CD14-positive monocyte (primary cell): ENCODE results near the gene EEPD1. TPM values are rescaled to one million over a fixed set of nuclear protein-coding genes. Genes with fewer than 3 reads are reported as not detected.

Experiments
- DNase-seq, 3 donors: peaks; one replicate each; pipeline ENCODE4 v3.0.0-alpha.2; 2011 to 2022
- H2AFZ ChIP-seq: 2 replicates; pipeline ENCODE4 v1.6.0; 2012; ENCODE audit warnings: mild to moderate bottlenecking, low read depth, low read length, inconsistent platforms; ENCODE audit not compliant: insufficient read depth, poor library complexity, severe bottlenecking
- H3K27ac ChIP-seq, 2 donors: 1 replicate in 1 of 2; 2 replicates in 1 of 2; pipeline ENCODE4 v1.5.1; 2012 to 2013; ENCODE audit warnings: low read length in 2 of 2, control low read depth in 1 of 2, inconsistent platforms in 1 of 2, low read depth in 1 of 2, mild to moderate bottlenecking in 1 of 2
- H3K27me3 ChIP-seq, 2 donors: one replicate each; pipeline versions ENCODE4 v1.6.0 to v1.6.1; 2011 to 2013; ENCODE audit warnings: low read length in 2 of 2; ENCODE audit not compliant: control insufficient read depth in 2 of 2, insufficient read depth in 2 of 2
- H3K36me3 ChIP-seq, 2 donors: replicated peaks in 1 of 2; 1 replicate in 1 of 2; 2 replicates in 1 of 2; pipeline versions ENCODE4 v1.5.1 to v1.6.1; 2012 to 2013; ENCODE audit warnings: low read length in 2 of 2, control low read depth in 1 of 2, inconsistent platforms in 1 of 2, mild to moderate bottlenecking in 1 of 2; ENCODE audit not compliant: insufficient read depth in 2 of 2, control insufficient read depth in 1 of 2
- H3K4me1 ChIP-seq, 2 donors: 1 replicate in 1 of 2; 2 replicates in 1 of 2; pipeline versions ENCODE4 v1.5.1 to v1.6.1; 2012 to 2013; ENCODE audit warnings: low read length in 2 of 2, control low read depth in 1 of 2, inconsistent platforms in 1 of 2, mild to moderate bottlenecking in 1 of 2, moderate library complexity in 1 of 2; ENCODE audit not compliant: insufficient read depth in 2 of 2, control insufficient read depth in 1 of 2
- H3K4me2 ChIP-seq: replicated peaks from 2 replicates; pipeline ENCODE3; 2012; ENCODE audit warnings: low read length, moderate library complexity, mild to moderate bottlenecking; ENCODE audit not compliant: poor library complexity, severe bottlenecking; ENCODE audit errors: extremely low read depth
- H3K4me3 ChIP-seq, 3 experiments: fragments of 200-600 bp in 1 of 3; sonication (generic) in 1 of 3; replicated peaks in 1 of 3; 1 replicate in 2 of 3; 2 replicates in 1 of 3; pipeline ENCODE4 v1.5.1; 2011 to 2013; ENCODE audit warnings: low read length in 3 of 3, mild to moderate bottlenecking in 3 of 3, control low read depth in 2 of 3, low read depth in 2 of 3, inconsistent platforms in 1 of 3, moderate library complexity in 1 of 3
- H3K79me2 ChIP-seq: 2 replicates; pipeline ENCODE4 v1.6.0; 2012; ENCODE audit warnings: mild to moderate bottlenecking, control low read depth, inconsistent platforms, low read length, moderate library complexity; ENCODE audit not compliant: insufficient read depth
- H3K9ac ChIP-seq: 2 replicates; pipeline ENCODE4 v1.6.0; 2017; ENCODE audit warnings: low read length, mild to moderate bottlenecking; ENCODE audit not compliant: insufficient read depth, poor library complexity, severe bottlenecking
- H3K9me3 ChIP-seq, 2 donors: replicated peaks in 1 of 2; 1 replicate in 1 of 2; 2 replicates in 1 of 2; pipeline versions ENCODE4 v1.5.1 to v1.6.1; 2012 to 2013; ENCODE audit warnings: low read length in 2 of 2, control low read depth in 1 of 2; ENCODE audit not compliant: control insufficient read depth in 1 of 2, insufficient read depth in 1 of 2
- H4K20me1 ChIP-seq: 2 replicates; pipeline ENCODE4 v1.6.0; 2012; ENCODE audit warnings: mild to moderate bottlenecking, low read length, control low read depth, moderate library complexity; ENCODE audit not compliant: insufficient read depth
- H3K27ac Mint-ChIP-seq, 7 donors: one replicate each; pipeline ENCODE4 v1.8.0; 2020; ENCODE audit warnings: mild to moderate bottlenecking in 7 of 7, mixed read lengths in 7 of 7, moderate library complexity in 6 of 7, inconsistent platforms in 2 of 7
- H3K27me3 Mint-ChIP-seq, 3 donors: one replicate each; pipeline ENCODE4 v1.8.0; 2021 to 2022; ENCODE audit warnings: low read depth in 3 of 3, mild to moderate bottlenecking in 3 of 3, mixed read lengths in 3 of 3, moderate library complexity in 3 of 3, inconsistent platforms in 1 of 3
- H3K36me3 Mint-ChIP-seq, 2 donors: one replicate each; pipeline ENCODE4 v1.8.0; 2020; ENCODE audit warnings: mixed read lengths in 2 of 2, inconsistent platforms in 1 of 2, mild to moderate bottlenecking in 1 of 2
- H3K4me1 Mint-ChIP-seq: one replicate; pipeline ENCODE4 v1.8.0; 2020; ENCODE audit warnings: mild to moderate bottlenecking, mixed read lengths
- H3K4me3 Mint-ChIP-seq, 2 donors: one replicate each; pipeline ENCODE4 v1.8.0; 2020; ENCODE audit warnings: mild to moderate bottlenecking in 2 of 2, mixed read lengths in 2 of 2, moderate library complexity in 1 of 2
- H3K9me3 Mint-ChIP-seq, 7 donors: one replicate each; pipeline ENCODE4 v1.8.0; 2020 to 2022; ENCODE audit warnings: mixed read lengths in 7 of 7, mild to moderate bottlenecking in 6 of 7, moderate library complexity in 6 of 7, inconsistent platforms in 2 of 7
- WGBS: methylation state at CpG from one replicate; pipeline ENCODE4 v1.1.5; 2013; ENCODE audit warnings: missing lambda C conversion rate; ENCODE audit not compliant: insufficient coverage; 5-methylcytosine and 5-hydroxymethylcytosine counted together
- intact Hi-C, 2 donors: fragments of 100-400 bp; cut with micrococcal nuclease; formaldehyde crosslinking; loops; one replicate each; pipeline versions ENCODE4 v1.15.0 to v1.15.1; 2023
- polyA plus RNA-seq, 3 donors: library from polyadenylated mRNA; depleted of rRNA in 1 of 3; unstranded in 2 of 3; stranded (reverse) in 1 of 3; fragments of 300-500 nt in 2 of 3; fragments of >200 nt in 1 of 3; fragmentation: Illumina TruSeq in 2 of 3; gene quantifications; 1 replicate in 2 of 3; 2 replicates in 1 of 3; pipeline ENCODE4 v1.2.3, GENCODE V29; 2012 to 2021
- TF ChIP-seq, protein P1 (sequence below): fragments of 200-600 bp; IDR thresholded peaks from one replicate; pipeline ENCODE4 v1.8.0; 2022; ENCODE audit warnings: antibody characterized with exemption, mild to moderate bottlenecking

Gene EEPD1
- polyA plus RNA-seq, 3 donors = 8.6 to 14.4 (median 12.6) TPM

DNA sequence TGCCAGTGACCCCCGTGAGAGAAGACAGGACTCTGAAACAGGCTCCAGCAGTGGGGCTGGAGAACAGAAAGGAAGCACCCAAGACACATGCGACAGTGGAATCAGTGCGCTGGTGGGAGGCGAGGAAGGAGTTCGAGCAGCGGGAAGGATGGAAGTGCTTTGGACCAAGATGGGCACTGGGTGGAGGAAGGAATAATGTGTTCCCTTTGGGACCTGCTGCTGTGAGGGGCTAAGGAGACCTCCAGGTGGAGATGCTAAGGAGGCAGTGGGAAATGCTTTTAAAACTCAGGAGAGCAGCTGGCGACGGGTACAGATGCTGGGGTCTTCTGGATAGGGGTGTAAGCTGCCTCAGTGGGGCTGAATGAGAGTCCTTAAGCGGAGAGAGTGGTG lies 126.9 kb downstream of the EEPD1 start:
- Histone ChIP-seq H3K9me3 (no peaks in the 10 kb centered on the region), H3K27ac (peak overlapping the region in 1 of 2 donors; percentile 90), H3K4me1 (peaks cover 50 to 58% of the 10 kb centered on the region in 2 donors), H2AFZ (no peak overlapping the region), H4K20me1 (no peaks in the 10 kb centered on the region), H3K36me3 (no peaks in the 10 kb centered on the region), H3K9ac (no peak overlapping the region), H3K27me3 (no peaks in the 10 kb centered on the region), H3K4me3 (no peak overlapping the region), H3K79me2 (no peaks in the 10 kb centered on the region), H3K4me2 (no peak overlapping the region)
- no peak for DNase-seq
- Mint-ChIP-seq H3K4me3 (peak overlapping the region in 1 of 2 donors; percentile 39), H3K27ac (peak overlapping the region; percentile 83 to 98 (median 90)), H3K4me1 (peaks cover 54% of the 10 kb centered on the region), H3K36me3 (peaks cover 17 to 25% of the 10 kb centered on the region in 2 donors), H3K9me3 (peaks cover 0 to 4% (median 0%) of the 10 kb centered on the region in 7 donors), H3K27me3 (peaks cover 0 to 5% (median 2%) of the 10 kb centered on the region in 3 donors)
- TF ChIP-seq, protein P1, sequence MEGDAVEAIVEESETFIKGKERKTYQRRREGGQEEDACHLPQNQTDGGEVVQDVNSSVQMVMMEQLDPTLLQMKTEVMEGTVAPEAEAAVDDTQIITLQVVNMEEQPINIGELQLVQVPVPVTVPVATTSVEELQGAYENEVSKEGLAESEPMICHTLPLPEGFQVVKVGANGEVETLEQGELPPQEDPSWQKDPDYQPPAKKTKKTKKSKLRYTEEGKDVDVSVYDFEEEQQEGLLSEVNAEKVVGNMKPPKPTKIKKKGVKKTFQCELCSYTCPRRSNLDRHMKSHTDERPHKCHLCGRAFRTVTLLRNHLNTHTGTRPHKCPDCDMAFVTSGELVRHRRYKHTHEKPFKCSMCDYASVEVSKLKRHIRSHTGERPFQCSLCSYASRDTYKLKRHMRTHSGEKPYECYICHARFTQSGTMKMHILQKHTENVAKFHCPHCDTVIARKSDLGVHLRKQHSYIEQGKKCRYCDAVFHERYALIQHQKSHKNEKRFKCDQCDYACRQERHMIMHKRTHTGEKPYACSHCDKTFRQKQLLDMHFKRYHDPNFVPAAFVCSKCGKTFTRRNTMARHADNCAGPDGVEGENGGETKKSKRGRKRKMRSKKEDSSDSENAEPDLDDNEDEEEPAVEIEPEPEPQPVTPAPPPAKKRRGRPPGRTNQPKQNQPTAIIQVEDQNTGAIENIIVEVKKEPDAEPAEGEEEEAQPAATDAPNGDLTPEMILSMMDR = no peak
- intact Hi-C loops = loop anchor here in 1 of 2 donors (5.0 kb wide), 1 partner anchor 73 kb away; no protein-coding TSS in a partner anchor
- 84% methylated on average over 9 of the region's 9 CpGs for WGBS

DNA sequence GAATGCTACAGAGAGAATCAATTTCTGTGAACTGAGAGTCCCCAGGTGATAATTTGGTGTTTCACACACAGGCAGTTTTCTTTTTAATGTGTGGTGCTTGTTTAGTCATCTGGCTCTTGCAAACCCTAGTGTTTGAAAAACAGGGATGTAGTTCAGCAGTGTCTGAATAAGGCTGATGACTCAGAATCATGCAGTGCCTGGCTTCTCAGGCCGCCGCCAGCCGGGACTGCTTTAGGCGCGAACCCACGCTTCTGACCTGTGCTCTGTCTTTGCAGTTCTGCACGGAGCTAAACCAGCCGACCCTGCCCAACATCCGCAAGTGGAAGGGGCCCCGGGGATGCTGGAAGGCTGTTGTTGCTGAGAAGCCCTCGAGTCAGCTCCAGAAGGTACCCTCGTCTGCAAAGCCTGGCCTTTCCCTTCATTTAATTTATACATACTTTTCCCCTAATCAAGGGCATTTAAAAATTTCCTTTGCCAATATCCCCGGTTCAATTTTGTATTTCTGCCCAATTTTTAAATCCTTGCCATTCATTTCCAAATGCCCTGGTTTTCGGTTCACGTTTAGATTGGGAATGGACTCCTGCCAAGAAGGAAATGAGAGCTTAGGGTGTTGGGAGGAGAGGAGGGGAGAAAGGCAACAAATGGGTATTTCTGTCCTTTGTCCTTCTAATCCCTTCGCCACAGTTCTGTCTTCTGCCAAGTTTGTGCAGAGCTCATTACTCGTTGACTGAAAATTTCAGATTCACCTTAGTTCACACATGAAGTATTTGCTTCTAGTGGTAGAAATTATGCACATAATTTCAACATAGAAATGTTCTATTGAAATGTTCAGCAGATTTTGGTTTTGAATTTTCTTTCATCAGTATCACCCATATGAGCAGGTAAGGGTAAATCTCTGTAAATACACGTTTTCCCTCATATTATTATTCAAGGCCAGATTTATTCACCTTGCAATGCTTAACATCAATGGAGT lies 128.1 kb downstream of the EEPD1 start:
- Histone ChIP-seq H3K9ac (peak overlapping the region; percentile 21), H3K4me2 (peak overlapping the region; percentile 1), H3K9me3 (no peaks in the 10 kb centered on the region), H3K27me3 (no peaks in the 10 kb centered on the region), H3K4me1 (peaks cover 57 to 67% of the 10 kb centered on the region in 2 donors), H4K20me1 (no peaks in the 10 kb centered on the region), H3K27ac (peak overlapping the region; percentile 36 to 90), H3K4me3 (no peak overlapping the region), H3K79me2 (no peaks in the 10 kb centered on the region), H2AFZ (no peak overlapping the region), H3K36me3 (no peaks in the 10 kb centered on the region)
- peak overlapping the region; percentile 83 to 98 (median 90) for H3K27ac Mint-ChIP-seq
- peak; percentile 90 to 95 (median 91) for DNase-seq
- 9% methylated on average over 7 of the region's 18 CpGs for WGBS
- intact Hi-C loops = loop anchor here in 1 of 2 donors (5.0 kb wide), 1 partner anchor 74 kb away; no protein-coding TSS in a partner anchor
- peaks cover 62% of the 10 kb centered on the region for H3K4me1 Mint-ChIP-seq
- peaks cover 0 to 5% (median 2%) of the 10 kb centered on the region in 3 donors for H3K27me3 Mint-ChIP-seq
- H3K36me3 Mint-ChIP-seq = peaks cover 17 to 23% of the 10 kb centered on the region in 2 donors
- H3K4me3 Mint-ChIP-seq = peak overlapping the region in 1 of 2 donors; percentile 71
- TF ChIP-seq, protein P1 = no peak
- H3K9me3 Mint-ChIP-seq = no peaks in the 10 kb centered on the region
